ENCODE results near the gene SH3BGRL2.

DNA sequence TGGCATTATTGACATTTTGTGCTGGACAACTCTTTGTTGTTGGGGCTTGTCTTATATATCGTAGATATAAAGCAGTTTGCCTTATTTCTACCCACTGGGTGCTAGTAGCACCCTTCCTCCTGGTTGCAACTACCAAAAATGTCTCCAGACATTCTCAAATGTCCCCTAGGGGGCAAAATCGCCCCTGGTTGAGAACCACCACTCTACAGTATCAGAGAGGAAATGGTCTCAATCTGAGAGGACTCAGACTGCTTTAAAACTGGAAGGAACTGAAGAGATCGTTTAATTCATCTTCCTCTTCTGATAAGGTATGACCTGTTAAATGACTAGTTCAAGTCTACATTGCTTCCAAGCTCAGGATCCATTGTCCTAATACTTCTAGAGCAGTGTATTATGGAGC lies 14.9 kb downstream of the SH3BGRL2 start:
- TF ChIP-seq CTCF (IDR thresholded peaks at IDR 0.05; ENCODE audit: control extremely low read depth in 1 of 3, insufficient read depth in 1 of 3, low read depth in 1 of 3, low read length in 3 of 3) (peak in 2 of 3 experiments; percentile 56 to 62; a peak in 3 of 4 replicates), TBP (IDR thresholded peaks at IDR 0.05; ENCODE audit: low read depth, low read length) (no peak), ATF2 (IDR thresholded peaks at IDR 0.05; ENCODE audit: low read length) (no peak), SUZ12 (IDR thresholded peaks at IDR 0.05; ENCODE audit: low read length) (no peak)

All from H1 (cell line).